HL-60 (cell line): ENCODE data around the gene SLC36A4.

ENCODE experiments used
- CTCF ChIP-seq: IDR thresholded peaks from one replicate; pipeline ENCODE4 v1.5.1; 2011; ENCODE audit warnings: low read length, control low read depth, inconsistent platforms; ENCODE audit not compliant: insufficient read depth
- GABPA ChIP-seq: IDR thresholded peaks from 2 replicates; pipeline ENCODE4 v1.6.1; 2012; ENCODE audit warnings: low read depth
- POLR2AphosphoS5 ChIP-seq: IDR thresholded peaks from 2 replicates; pipeline ENCODE4 v1.6.1; 2012; ENCODE audit warnings: low read depth
- REST ChIP-seq: IDR thresholded peaks from 2 replicates; pipeline ENCODE4 v1.6.1; 2012; ENCODE audit warnings: low read depth; ENCODE audit not compliant: insufficient replicate concordance

GRCh38 chr11:93123351-93123898 is 74.4 kb downstream of the SLC36A4 start:
- no peak for TF ChIP-seq CTCF
- TF ChIP-seq POLR2AphosphoS5: no peak
- TF ChIP-seq GABPA: no peak
- TF ChIP-seq REST: no peak
